A673 (cell line): ENCODE results near the gene LNP1. TPM values are rescaled to one million over a fixed set of nuclear protein-coding genes. Genes with fewer than 3 reads are reported as not detected.

ENCODE experiments used
- BruUV-seq: library from RNA; stranded (reverse); fragments of 400-500 nt; replicated peaks from 2 replicates; lab custom pipeline; 2021; lab: Mats Ljungman, UMichigan
- CTCF ChIA-PET: fragments of 300-600 bp; sonication (Branson Sonifier 250); formaldehyde crosslinking; loops from one replicate; lab custom pipeline; 2022; ENCODE audit warnings: antibody characterized with exemption; lab: Charles Lee
- POLR2A ChIA-PET: fragments of 300-600 bp; sonication (Branson Sonifier 250); formaldehyde crosslinking; loops from one replicate; lab custom pipeline; 2022; ENCODE audit warnings: antibody characterized with exemption; ENCODE audit not compliant: low non-redundant PET; lab: Charles Lee
- DNase-seq: peaks from one replicate; pipeline ENCODE4 v3.0.0-alpha.2; 2015; ENCODE audit warnings: low spot score
- H3K27ac ChIP-seq: fragments of 200-600 bp; sonication (generic); 2 replicates; pipeline ENCODE4 v1.5.1; 2016; ENCODE audit warnings: mixed run types, low read depth, mild to moderate bottlenecking, mixed read lengths, antibody characterized with exemption, low read length; ENCODE audit not compliant: poor library complexity, severe bottlenecking
- H3K27me3 ChIP-seq: fragments of 200-600 bp; sonication (generic); replicated peaks from 2 replicates; pipeline ENCODE4 v1.6.1; 2017; ENCODE audit warnings: mixed run types, low read depth, mild to moderate bottlenecking, mixed read lengths, antibody characterized with exemption, low read length; ENCODE audit not compliant: insufficient read depth, poor library complexity
- H3K36me3 ChIP-seq: fragments of 200-600 bp; sonication (generic); 2 replicates; pipeline ENCODE4 v1.6.1; 2016; ENCODE audit warnings: mixed run types, mild to moderate bottlenecking, mixed read lengths, antibody characterized with exemption, low read length; ENCODE audit not compliant: insufficient read depth, poor library complexity, severe bottlenecking
- H3K4me1 ChIP-seq: fragments of 200-600 bp; sonication (generic); 2 replicates; pipeline ENCODE4 v1.6.1; 2017; ENCODE audit warnings: mixed run types, mild to moderate bottlenecking, mixed read lengths, antibody characterized with exemption, low read length; ENCODE audit not compliant: insufficient read depth, poor library complexity, severe bottlenecking
- H3K4me3 ChIP-seq: fragments of 200-600 bp; sonication (generic); 2 replicates; pipeline ENCODE4 v1.5.1; 2016; ENCODE audit warnings: low read depth, mixed run types, mild to moderate bottlenecking, mixed read lengths, low read length; ENCODE audit not compliant: poor library complexity, severe bottlenecking
- H3K9me3 ChIP-seq: fragments of 200-600 bp; sonication (generic); 2 replicates; pipeline ENCODE4 v1.6.1; 2016; ENCODE audit warnings: mixed run types, low read depth, mild to moderate bottlenecking, mixed read lengths, antibody characterized with exemption, low read length; ENCODE audit not compliant: poor library complexity, severe bottlenecking
- EZH2 ChIP-seq: fragments of 200-600 bp; sonication (generic); IDR thresholded peaks from 2 replicates; pipeline ENCODE4 v1.6.1; 2017; ENCODE audit warnings: borderline replicate concordance, low read depth, mild to moderate bottlenecking, mixed read lengths, antibody characterized with exemption, low read length; ENCODE audit not compliant: poor library complexity, severe bottlenecking
- intact Hi-C: fragments of 100-400 bp; cut with micrococcal nuclease; formaldehyde crosslinking; loops from one replicate; pipeline ENCODE4 v1.10.0; 2022; ENCODE audit not compliant: unreplicated experiment
- total RNA-seq: library from RNA; stranded (reverse); gene quantifications from 2 replicates; pipeline ENCODE4 v1.2.3, GENCODE V29; 2021
- TF ChIP-seq, protein P1 (sequence below): fragments of 300-800, 200-600 bp; sonication (generic); conservative IDR thresholded peaks from 2 replicates; pipeline ENCODE4 v1.5.1; 2017; ENCODE audit warnings: low read depth, mild to moderate bottlenecking, antibody characterized with exemption, low read length, moderate library complexity, mixed read lengths

Gene LNP1
- total RNA-seq, 1 experiment from 2014 or later: 4.3 TPM

DNA sequence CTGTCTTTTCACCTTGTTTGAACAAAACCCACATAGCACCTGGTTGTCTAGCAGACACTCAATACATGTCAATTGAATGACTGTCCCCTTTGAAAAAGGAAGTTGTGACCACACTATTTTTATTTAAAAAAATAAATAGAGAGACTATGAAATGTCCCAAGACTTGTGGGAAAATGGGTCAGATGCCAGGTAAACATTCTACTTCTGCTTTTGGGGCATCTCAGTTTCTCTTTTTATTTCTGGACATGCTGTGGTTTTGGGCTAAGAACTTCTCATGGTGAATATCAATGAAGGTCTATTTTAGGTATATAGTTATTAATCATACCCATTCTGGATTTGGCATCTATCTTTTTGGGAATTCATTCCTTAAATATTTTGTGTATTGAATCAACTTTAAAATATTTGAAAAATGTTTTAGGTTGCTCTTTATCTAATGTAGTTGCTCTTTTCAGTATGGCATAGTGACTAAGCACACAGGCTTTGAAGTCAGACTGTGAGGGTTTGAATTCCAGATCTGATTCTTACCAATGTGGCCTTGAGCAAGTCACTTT, 95.4 kb downstream of the LNP1 start:
- Histone ChIP-seq H3K27ac (no peak overlapping the region), H3K4me1 (no peaks in the 10 kb centered on the region), H3K27me3 (no peaks in the 10 kb centered on the region), H3K36me3 (no peaks in the 10 kb centered on the region), H3K9me3 (no peaks in the 10 kb centered on the region), H3K4me3 (no peak overlapping the region)
- no peak for DNase-seq
- intact Hi-C loops: no loop called here
- ChIA-PET CTCF (no interaction called here), POLR2A (no interaction called here)
- BruUV-seq: no TSS peak
- TF ChIP-seq, protein P1, sequence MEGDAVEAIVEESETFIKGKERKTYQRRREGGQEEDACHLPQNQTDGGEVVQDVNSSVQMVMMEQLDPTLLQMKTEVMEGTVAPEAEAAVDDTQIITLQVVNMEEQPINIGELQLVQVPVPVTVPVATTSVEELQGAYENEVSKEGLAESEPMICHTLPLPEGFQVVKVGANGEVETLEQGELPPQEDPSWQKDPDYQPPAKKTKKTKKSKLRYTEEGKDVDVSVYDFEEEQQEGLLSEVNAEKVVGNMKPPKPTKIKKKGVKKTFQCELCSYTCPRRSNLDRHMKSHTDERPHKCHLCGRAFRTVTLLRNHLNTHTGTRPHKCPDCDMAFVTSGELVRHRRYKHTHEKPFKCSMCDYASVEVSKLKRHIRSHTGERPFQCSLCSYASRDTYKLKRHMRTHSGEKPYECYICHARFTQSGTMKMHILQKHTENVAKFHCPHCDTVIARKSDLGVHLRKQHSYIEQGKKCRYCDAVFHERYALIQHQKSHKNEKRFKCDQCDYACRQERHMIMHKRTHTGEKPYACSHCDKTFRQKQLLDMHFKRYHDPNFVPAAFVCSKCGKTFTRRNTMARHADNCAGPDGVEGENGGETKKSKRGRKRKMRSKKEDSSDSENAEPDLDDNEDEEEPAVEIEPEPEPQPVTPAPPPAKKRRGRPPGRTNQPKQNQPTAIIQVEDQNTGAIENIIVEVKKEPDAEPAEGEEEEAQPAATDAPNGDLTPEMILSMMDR: no peak
- no peak for TF ChIP-seq EZH2

DNA sequence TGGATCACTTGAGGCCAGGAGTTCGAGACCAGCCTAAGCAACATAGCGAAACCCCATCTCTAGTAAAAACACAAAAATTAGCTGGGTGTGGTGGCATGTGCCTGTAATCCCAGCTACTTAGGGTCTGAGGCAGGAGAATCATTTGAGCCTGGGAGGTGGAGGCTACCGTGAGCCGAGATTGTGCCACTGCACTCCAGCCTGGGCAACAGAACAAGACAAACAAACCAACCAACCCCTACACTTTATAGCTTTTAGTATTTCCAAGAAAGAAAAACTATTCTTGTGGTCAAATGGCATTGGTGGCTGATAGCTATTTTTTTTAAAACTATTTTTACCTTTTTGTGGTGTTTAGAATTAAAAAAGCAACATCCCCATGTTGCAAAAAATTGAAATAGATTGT, 98.3 kb downstream of the LNP1 start:
- no peak overlapping the region for H3K4me3 ChIP-seq
- intact Hi-C loops: no loop called here
- POLR2A ChIA-PET: no interaction called here
- BruUV-seq: no TSS peak
- H3K27ac ChIP-seq: no peak overlapping the region
- CTCF ChIA-PET: no interaction called here
- no peaks in the 10 kb centered on the region for H3K36me3 ChIP-seq
- no peaks in the 10 kb centered on the region for H3K27me3 ChIP-seq
- TF ChIP-seq, protein P1: no peak
- no peak for TF ChIP-seq EZH2
- H3K4me1 ChIP-seq: no peaks in the 10 kb centered on the region
- H3K9me3 ChIP-seq: no peaks in the 10 kb centered on the region
- no peak for DNase-seq

DNA sequence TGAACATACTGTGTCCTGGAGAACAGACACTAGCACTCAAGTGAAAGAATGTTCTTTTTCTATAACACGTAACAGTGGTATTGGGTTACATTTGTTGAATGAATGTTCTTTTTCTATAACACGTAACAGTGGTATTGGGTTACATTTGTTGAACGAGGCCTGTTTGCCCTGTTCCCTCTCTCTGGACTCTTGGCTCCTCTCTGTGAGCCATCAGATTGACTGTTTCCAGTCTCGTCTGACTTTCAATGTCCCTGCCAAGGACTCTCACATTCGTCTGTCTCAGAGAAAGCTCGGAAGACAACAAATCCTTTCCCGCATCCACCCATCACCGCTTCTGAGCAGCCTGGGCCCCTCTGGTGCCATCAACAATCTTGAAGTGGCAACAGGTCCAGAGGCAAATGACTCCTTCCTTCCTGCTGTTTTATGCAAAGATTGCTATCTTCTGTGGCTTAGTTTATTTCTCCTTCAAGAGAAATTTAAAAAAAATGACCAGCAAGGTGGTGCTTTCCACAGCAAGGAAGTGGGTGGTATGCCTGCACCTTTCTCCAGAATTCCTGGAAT, 99.1 kb downstream of the LNP1 start:
- intact Hi-C loops: no loop called here
- DNase-seq: no peak
- Histone ChIP-seq H3K27me3 (no peaks in the 10 kb centered on the region), H3K27ac (no peak overlapping the region), H3K36me3 (no peaks in the 10 kb centered on the region), H3K9me3 (no peaks in the 10 kb centered on the region), H3K4me1 (no peaks in the 10 kb centered on the region), H3K4me3 (no peak overlapping the region)
- POLR2A ChIA-PET: no interaction called here
- TF ChIP-seq, protein P1: no peak
- TF ChIP-seq EZH2: no peak
- no TSS peak for BruUV-seq
- CTCF ChIA-PET: no interaction called here
